H1 (cell line): ENCODE data around the gene ATF7. TPM values are rescaled to one million over a fixed set of nuclear protein-coding genes. Genes with fewer than 3 reads are reported as not detected.

ENCODE experiments used
- CHD2 ChIP-seq: IDR thresholded peaks from 2 replicates; pipeline ENCODE4 v1.6.1; 2012; ENCODE audit warnings: low read length, improper control_type of control experiment
- SP4 ChIP-seq: IDR thresholded peaks from 2 replicates; pipeline ENCODE4 v1.6.1; 2012; ENCODE audit warnings: low read length, inconsistent platforms
- ZNF274 ChIP-seq: IDR thresholded peaks from 2 replicates; pipeline ENCODE4 v1.7.0; 2012; ENCODE audit warnings: low read length, borderline replicate concordance; ENCODE audit errors: extremely low read depth
- polyA plus RNA-seq, 7 experiments: library from polyadenylated mRNA; depleted of rRNA in 3 of 7; stranded (reverse) in 5 of 7; unstranded in 2 of 7; fragments of >200 nt in 5 of 7; fragments of 200-250 nt in 2 of 7; gene quantifications; 1 replicate in 5 of 7; 2 replicates in 1 of 7; 4 replicates in 1 of 7; pipeline versions ENCODE4 v1.2.1 to v1.2.3, GENCODE V29; 2011 to 2013; ENCODE audit warnings: missing spikeins in 2 of 7, mixed read lengths in 2 of 7
- total RNA-seq: library from RNA; stranded (reverse); fragmentation: NEBNext Ultra II Directional; extraction: Animal tissue kit (Norgen Biotek cat#: 25700); gene quantifications from 2 replicates; pipeline ENCODE4 v1.2.1, GENCODE V29; 2021

The ATF7 gene
- total and polyA plus RNA-seq, 2 of the 8 experiments (the other 6 are each of a cell fraction or from before 2014, with no cell fraction given) = 10.1 to 16.6 TPM

DNA sequence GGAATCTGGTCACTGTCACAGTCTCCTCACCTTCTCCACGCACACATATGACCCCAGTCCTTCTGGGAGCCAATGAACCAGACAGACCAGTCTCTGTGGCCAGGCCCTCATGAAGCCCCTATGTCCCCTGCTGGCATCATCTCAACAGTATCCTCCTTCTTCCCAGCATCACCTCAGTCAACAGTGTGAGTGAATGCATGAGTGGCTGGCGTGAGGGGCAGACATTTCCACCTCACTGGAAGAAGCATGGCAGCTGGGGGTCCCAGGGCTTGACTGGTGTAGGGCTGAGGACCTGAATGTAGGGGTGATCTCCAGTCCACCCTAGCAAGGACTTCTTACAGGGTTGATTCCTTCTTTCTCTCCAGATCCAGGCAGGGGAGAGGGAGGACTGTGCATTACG is 128.7 kb downstream of the ATF7 start (continued):
- TF ChIP-seq ZNF274 = no peak
- no peak for TF ChIP-seq CHD2
- TF ChIP-seq SP4 = no peak
- TF ChIP-seq, all 59 proteins: peak for 0
